ENCODE measurements around the gene DLG2.

Gene DLG2

GRCh38 chr11:84887055-84887629 lies 740.0 kb downstream of the DLG2 start:
- no peak overlapping the region for H3K4me3 ChIP-seq (ENCODE audit: control insufficient read depth in 1 of 7, extremely low read depth in 1 of 7, insufficient read depth in 4 of 7, low read depth in 2 of 7, low read length in 6 of 7)
- CTCF ChIA-PET = no interaction called here
- POLR2A ChIA-PET = no interaction called here

GRCh38 chr11:84886344-84886743 lies 740.8 kb downstream of the DLG2 start:
- WGBS (ENCODE audit: insufficient coverage) = no CpG with 5 or more reads among the region's 1 CpG
- ChIA-PET CTCF (interaction anchor here (0.8 to 1.1 kb wide), 2 partner anchors 26 to 92 kb away, joined by 3 read pairs; no protein-coding TSS in a partner anchor), POLR2A (no interaction called here)
- no peak overlapping the region for H3K27ac ChIP-seq (ENCODE audit: insufficient read depth in 1 of 2, low read depth in 1 of 2, low read length in 2 of 2, poor library complexity in 1 of 2, severe bottlenecking in 2 of 2)
- H3K4me3 ChIP-seq (ENCODE audit: control insufficient read depth in 1 of 7, extremely low read depth in 1 of 7, insufficient read depth in 4 of 7, low read depth in 2 of 7, low read length in 6 of 7) = no peak overlapping the region
- H3K36me3 ChIP-seq (ENCODE audit: control insufficient read depth in 4 of 4, insufficient read depth in 4 of 4, low read length in 3 of 4) = no peaks in the 10 kb centered on the region
- no peaks in the 10 kb centered on the region for H3K4me1 ChIP-seq (ENCODE audit: control extremely low read depth in 1 of 4, control insufficient read depth in 4 of 4, insufficient read depth in 4 of 4, low read length in 3 of 4)
- no peaks in the 10 kb centered on the region for H3K9me3 ChIP-seq (ENCODE audit: control extremely low read depth in 1 of 5, control insufficient read depth in 4 of 5, insufficient read depth in 2 of 5, low read depth in 1 of 5, low read length in 4 of 5)
- DNase-seq = no peak
- no peaks in the 10 kb centered on the region for H3K27me3 ChIP-seq (replicated peaks in 2 of 5; ENCODE audit: control insufficient read depth in 4 of 5, insufficient read depth in 5 of 5, low read length in 4 of 5)

More at GRCh38 chr11:84887055-84887629, 740.0 kb downstream of the DLG2 start:
- Histone ChIP-seq H3K27ac (ENCODE audit: insufficient read depth in 1 of 2, low read depth in 1 of 2, low read length in 2 of 2, poor library complexity in 1 of 2, severe bottlenecking in 2 of 2) (no peak overlapping the region), H3K4me1 (ENCODE audit: control extremely low read depth in 1 of 4, control insufficient read depth in 4 of 4, insufficient read depth in 4 of 4, low read length in 3 of 4) (no peaks in the 10 kb centered on the region), H3K27me3 (replicated peaks in 2 of 5; ENCODE audit: control insufficient read depth in 4 of 5, insufficient read depth in 5 of 5, low read length in 4 of 5) (no peaks in the 10 kb centered on the region), H3K36me3 (ENCODE audit: control insufficient read depth in 4 of 4, insufficient read depth in 4 of 4, low read length in 3 of 4) (no peaks in the 10 kb centered on the region), H3K9me3 (ENCODE audit: control extremely low read depth in 1 of 5, control insufficient read depth in 4 of 5, insufficient read depth in 2 of 5, low read depth in 1 of 5, low read length in 4 of 5) (no peaks in the 10 kb centered on the region)
- no peak for DNase-seq
- 100% methylated on average over 1 of the region's 3 CpGs for WGBS (ENCODE audit: insufficient coverage)

GRCh38 chr11:84884836-84885235 lies 742.3 kb downstream of the DLG2 start:
- Histone ChIP-seq H3K4me3 (ENCODE audit: control insufficient read depth in 1 of 7, extremely low read depth in 1 of 7, insufficient read depth in 4 of 7, low read depth in 2 of 7, low read length in 6 of 7) (no peak overlapping the region), H3K27ac (ENCODE audit: insufficient read depth in 1 of 2, low read depth in 1 of 2, low read length in 2 of 2, poor library complexity in 1 of 2, severe bottlenecking in 2 of 2) (no peak overlapping the region), H3K36me3 (ENCODE audit: control insufficient read depth in 4 of 4, insufficient read depth in 4 of 4, low read length in 3 of 4) (no peaks in the 10 kb centered on the region), H3K4me1 (ENCODE audit: control extremely low read depth in 1 of 4, control insufficient read depth in 4 of 4, insufficient read depth in 4 of 4, low read length in 3 of 4) (no peaks in the 10 kb centered on the region), H3K9me3 (ENCODE audit: control extremely low read depth in 1 of 5, control insufficient read depth in 4 of 5, insufficient read depth in 2 of 5, low read depth in 1 of 5, low read length in 4 of 5) (no peaks in the 10 kb centered on the region), H3K27me3 (replicated peaks in 2 of 5; ENCODE audit: control insufficient read depth in 4 of 5, insufficient read depth in 5 of 5, low read length in 4 of 5) (no peaks in the 10 kb centered on the region)
- 100% methylated on average over 1 of the region's 2 CpGs for WGBS (ENCODE audit: insufficient coverage)
- ChIA-PET POLR2A (no interaction called here), CTCF (no interaction called here)
- no peak for DNase-seq

- ChIA-PET POLR2A (no interaction called here), CTCF (no interaction called here)
- DNase-seq = no peak
- Histone ChIP-seq H3K27me3 (replicated peaks in 2 of 5; ENCODE audit: control insufficient read depth in 4 of 5, insufficient read depth in 5 of 5, low read length in 4 of 5) (no peaks in the 10 kb centered on the region), H3K4me3 (ENCODE audit: control insufficient read depth in 1 of 7, extremely low read depth in 1 of 7, insufficient read depth in 4 of 7, low read depth in 2 of 7, low read length in 6 of 7) (no peak overlapping the region), H3K27ac (ENCODE audit: insufficient read depth in 1 of 2, low read depth in 1 of 2, low read length in 2 of 2, poor library complexity in 1 of 2, severe bottlenecking in 2 of 2) (no peak overlapping the region), H3K36me3 (ENCODE audit: control insufficient read depth in 4 of 4, insufficient read depth in 4 of 4, low read length in 3 of 4) (no peaks in the 10 kb centered on the region), H3K4me1 (ENCODE audit: control extremely low read depth in 1 of 4, control insufficient read depth in 4 of 4, insufficient read depth in 4 of 4, low read length in 3 of 4) (no peaks in the 10 kb centered on the region), H3K9me3 (ENCODE audit: control extremely low read depth in 1 of 5, control insufficient read depth in 4 of 5, insufficient read depth in 2 of 5, low read depth in 1 of 5, low read length in 4 of 5) (no peaks in the 10 kb centered on the region)
- WGBS (ENCODE audit: insufficient coverage) = 0% methylated on average over 2 of the region's 2 CpGs
These were observed 745.1 kb downstream of the DLG2 start for GRCh38 chr11:84882056-84882455.

GRCh38 chr11:84871116-84871515 lies 756.0 kb downstream of the DLG2 start:
- H3K4me3 ChIP-seq (ENCODE audit: control insufficient read depth in 1 of 7, extremely low read depth in 1 of 7, insufficient read depth in 4 of 7, low read depth in 2 of 7, low read length in 6 of 7) = no peak overlapping the region
- H3K4me1 ChIP-seq (ENCODE audit: control extremely low read depth in 1 of 4, control insufficient read depth in 4 of 4, insufficient read depth in 4 of 4, low read length in 3 of 4) = no peaks in the 10 kb centered on the region
- POLR2A ChIA-PET = no interaction called here
- no peaks in the 10 kb centered on the region for H3K36me3 ChIP-seq (ENCODE audit: control insufficient read depth in 4 of 4, insufficient read depth in 4 of 4, low read length in 3 of 4)
- CTCF ChIA-PET = no interaction called here
- WGBS (ENCODE audit: insufficient coverage) = 100% methylated on average over 1 of the region's 2 CpGs
- H3K27me3 ChIP-seq (replicated peaks in 2 of 5; ENCODE audit: control insufficient read depth in 4 of 5, insufficient read depth in 5 of 5, low read length in 4 of 5) = no peaks in the 10 kb centered on the region
- DNase-seq = no peak
- H3K27ac ChIP-seq (ENCODE audit: insufficient read depth in 1 of 2, low read depth in 1 of 2, low read length in 2 of 2, poor library complexity in 1 of 2, severe bottlenecking in 2 of 2) = no peak overlapping the region
- H3K9me3 ChIP-seq (ENCODE audit: control extremely low read depth in 1 of 5, control insufficient read depth in 4 of 5, insufficient read depth in 2 of 5, low read depth in 1 of 5, low read length in 4 of 5) = peaks cover 0 to 1% (median 0%) of the 10 kb centered on the region in 5 experiments

- H3K27me3 ChIP-seq (replicated peaks in 2 of 5; ENCODE audit: control insufficient read depth in 4 of 5, insufficient read depth in 5 of 5, low read length in 4 of 5) = no peaks in the 10 kb centered on the region
- WGBS (ENCODE audit: insufficient coverage) = no CpG with 5 or more reads among the region's 1 CpG
- DNase-seq = no peak
- no peak overlapping the region for H3K4me3 ChIP-seq (ENCODE audit: control insufficient read depth in 1 of 7, extremely low read depth in 1 of 7, insufficient read depth in 4 of 7, low read depth in 2 of 7, low read length in 6 of 7)
- H3K4me1 ChIP-seq (ENCODE audit: control extremely low read depth in 1 of 4, control insufficient read depth in 4 of 4, insufficient read depth in 4 of 4, low read length in 3 of 4) = no peaks in the 10 kb centered on the region
- CTCF ChIA-PET = no interaction called here
- H3K9me3 ChIP-seq (ENCODE audit: control extremely low read depth in 1 of 5, control insufficient read depth in 4 of 5, insufficient read depth in 2 of 5, low read depth in 1 of 5, low read length in 4 of 5) = peaks cover 0 to 1% (median 0%) of the 10 kb centered on the region in 5 experiments
- POLR2A ChIA-PET = no interaction called here
- no peak overlapping the region for H3K27ac ChIP-seq (ENCODE audit: insufficient read depth in 1 of 2, low read depth in 1 of 2, low read length in 2 of 2, poor library complexity in 1 of 2, severe bottlenecking in 2 of 2)
- H3K36me3 ChIP-seq (ENCODE audit: control insufficient read depth in 4 of 4, insufficient read depth in 4 of 4, low read length in 3 of 4) = no peaks in the 10 kb centered on the region
These were observed 756.7 kb downstream of the DLG2 start for GRCh38 chr11:84870486-84870885.

GRCh38 chr11:84866922-84867321 lies 760.2 kb downstream of the DLG2 start:
- Histone ChIP-seq H3K9me3 (ENCODE audit: control extremely low read depth in 1 of 5, control insufficient read depth in 4 of 5, insufficient read depth in 2 of 5, low read depth in 1 of 5, low read length in 4 of 5) (no peaks in the 10 kb centered on the region), H3K27ac (ENCODE audit: insufficient read depth in 1 of 2, low read depth in 1 of 2, low read length in 2 of 2, poor library complexity in 1 of 2, severe bottlenecking in 2 of 2) (no peak overlapping the region), H3K27me3 (replicated peaks in 2 of 5; ENCODE audit: control insufficient read depth in 4 of 5, insufficient read depth in 5 of 5, low read length in 4 of 5) (no peaks in the 10 kb centered on the region), H3K36me3 (ENCODE audit: control insufficient read depth in 4 of 4, insufficient read depth in 4 of 4, low read length in 3 of 4) (no peaks in the 10 kb centered on the region), H3K4me3 (ENCODE audit: control insufficient read depth in 1 of 7, extremely low read depth in 1 of 7, insufficient read depth in 4 of 7, low read depth in 2 of 7, low read length in 6 of 7) (no peak overlapping the region), H3K4me1 (ENCODE audit: control extremely low read depth in 1 of 4, control insufficient read depth in 4 of 4, insufficient read depth in 4 of 4, low read length in 3 of 4) (no peaks in the 10 kb centered on the region)
- CTCF ChIA-PET = no interaction called here
- WGBS (ENCODE audit: insufficient coverage) = 75% methylated on average over 2 of the region's 2 CpGs
- no peak for DNase-seq
- POLR2A ChIA-PET = no interaction called here

All from common myeloid progenitor, CD34-positive (primary cell).